ENCODE measurements around the gene TCEAL2. TPM values are rescaled to one million over a fixed set of nuclear protein-coding genes. Genes with fewer than 3 reads are reported as not detected.

The TCEAL2 gene
- total and polyA plus RNA-seq, 2 of the 4 experiments (the other 2 are of a cell fraction), result not detected

- H3K14ac ChIP-seq (replicated peaks; ENCODE audit: low read depth, low read length), result no peak overlapping the region
- 32% methylated on average over 7 of the region's 8 CpGs; no CpG with 5 or more reads in 1 of the 2 experiments for WGBS, 2 experiments (ENCODE audit: extremely low coverage in 2 of 2, insufficient read length in 1 of 2)
- intact Hi-C loops (cut with micrococcal nuclease) (no loop called here), in situ Hi-C loops (cut with MboI; ENCODE audit: low sequenced_read_pairs) (no loop called here), dilution Hi-C loops (cut with HindIII; ENCODE audit: low sequenced_read_pairs, unreplicated experiment) (no loop called here)
- no peak overlapping the region for H3K56ac ChIP-seq (ENCODE audit: extremely low read depth, insufficient read depth, low read length)
- CTCF ChIA-PET, result no interaction called here
- H3K9ac ChIP-seq (ENCODE audit: low read depth, low read length), result no peak overlapping the region
- H3K36me3 ChIP-seq (ENCODE audit: control insufficient read depth, insufficient read depth, low read length), result no peaks in the 10 kb centered on the region
- no peak overlapping the region for H4K5ac ChIP-seq (ENCODE audit: low read depth, low read length)
- H3K4me3 ChIP-seq (ENCODE audit: insufficient read depth, low read depth, low read length), result no peak overlapping the region
- no peak overlapping the region for H3K23ac ChIP-seq (ENCODE audit: low read depth, low read length)
- no peaks in the 10 kb centered on the region for H3K9me3 ChIP-seq (ENCODE audit: control insufficient read depth, insufficient read depth, low read length)
- H3K9me1 ChIP-seq (ENCODE audit: insufficient read depth, low read length), result no peaks in the 10 kb centered on the region
- H3K4ac ChIP-seq (ENCODE audit: low read depth, low read length), result no peak overlapping the region
- no peak overlapping the region for H2AFZ ChIP-seq (replicated peaks; ENCODE audit: low read length, poor library complexity)
- no peak overlapping the region for H2BK15ac ChIP-seq (ENCODE audit: low read depth, low read length)
- peaks cover 4% of the 10 kb centered on the region for H3K27me3 ChIP-seq (ENCODE audit: control insufficient read depth, insufficient read depth, low read length)
- no TSS peak for BruUV-seq (replicated peaks)
- H2AK5ac ChIP-seq (ENCODE audit: low read depth, low read length), result no peak overlapping the region
- H2AK9ac ChIP-seq (replicated peaks; ENCODE audit: low read depth, low read length, poor library complexity), result no peak overlapping the region
- H4K8ac ChIP-seq (ENCODE audit: low read depth in 2 of 2, low read length in 2 of 2), result no peak overlapping the region
- no peak overlapping the region for H3K27ac ChIP-seq (ENCODE audit: insufficient read depth, low read length)
- H3K79me1 ChIP-seq (ENCODE audit: low read depth in 1 of 2, low read length in 2 of 2), result no peaks in the 10 kb centered on the region
- no peak overlapping the region for H4K91ac ChIP-seq (ENCODE audit: insufficient read depth, low read depth, low read length)
- no peak for ATAC-seq (ENCODE audit: low read depth)
- no peak overlapping the region for H2BK120ac ChIP-seq (ENCODE audit: low read depth, low read length)
- POLR2A ChIA-PET (ENCODE audit: unreplicated experiment), result no interaction called here
- DNase-seq, result no peak
- no peak overlapping the region for H3K18ac ChIP-seq (ENCODE audit: low read depth, low read length)
- TF ChIP-seq CHD1 (IDR thresholded peaks at IDR 0.05; ENCODE audit: low read depth, low read length), result no peak
- no peak for TF ChIP-seq RCOR1 (IDR thresholded peaks at IDR 0.05; ENCODE audit: insufficient replicate concordance, low read length)
- no peak for TF ChIP-seq FOS (IDR thresholded peaks at IDR 0.05; ENCODE audit: low read depth, low read length)
- no peak for TF ChIP-seq MAFK (IDR thresholded peaks at IDR 0.05; ENCODE audit: low read depth, low read length)
- no peak for TF ChIP-seq BHLHE40 (IDR thresholded peaks at IDR 0.05; ENCODE audit: low read depth, low read length)
- no peak for TF ChIP-seq MAZ (IDR thresholded peaks at IDR 0.05; ENCODE audit: borderline replicate concordance, low read depth, low read length)
- TF ChIP-seq NFE2L2 (IDR thresholded peaks at IDR 0.05; ENCODE audit: low read depth, low read length), result no peak
- no peak for TF ChIP-seq ELK1 (IDR thresholded peaks at IDR 0.05; ENCODE audit: borderline replicate concordance, low read depth, low read length)
- TF ChIP-seq RFX5 (IDR thresholded peaks at IDR 0.05; ENCODE audit: low read depth, low read length), result no peak
- TF ChIP-seq RAD21 (IDR thresholded peaks at IDR 0.05; ENCODE audit: low read length), result no peak
- TF ChIP-seq CTCF (conservative IDR thresholded peaks at IDR 0.05; ENCODE audit: low read depth, low read length), result no peak
- TF ChIP-seq USF2 (IDR thresholded peaks at IDR 0.05; ENCODE audit: low read depth, low read length), result no peak
- TF ChIP-seq CEBPB (IDR thresholded peaks at IDR 0.05; ENCODE audit: low read depth, low read length), result no peak
- no peak for TF ChIP-seq POLR2A (IDR thresholded peaks at IDR 0.05; ENCODE audit: low read depth, low read length)
- TF ChIP-seq SMC3 (IDR thresholded peaks at IDR 0.05; ENCODE audit: low read depth, low read length), result no peak
- H3K4me2 ChIP-seq (ENCODE audit: low read depth, low read length), result no peak overlapping the region
- no peaks in the 10 kb centered on the region for H4K20me1 ChIP-seq (ENCODE audit: insufficient read depth, low read length)
- H2BK20ac ChIP-seq (ENCODE audit: low read depth, low read length), result no peak overlapping the region
- H3K4me1 ChIP-seq (ENCODE audit: control insufficient read depth, insufficient read depth, low read length), result no peaks in the 10 kb centered on the region
- no peak overlapping the region for H2BK5ac ChIP-seq (ENCODE audit: low read depth, low read length, poor library complexity, severe bottlenecking)
Measured at GRCh38 chrX:102126863-102127262, 1.4 kb downstream of the TCEAL2 start.
